LNCaP clone FGC (cell line): ENCODE data around the gene PTPRR.

Source experiments
- DNase-seq: peaks from one replicate; pipeline ENCODE4 v3.0.0-alpha.2; 2011; ENCODE audit warnings: low read depth
- H3K4me3 ChIP-seq: 2 replicates; pipeline ENCODE4 v1.5.1; 2011; ENCODE audit warnings: mild to moderate bottlenecking, low read depth, low read length, control low read depth
- CTCF ChIP-seq: IDR thresholded peaks from 2 replicates; pipeline ENCODE4 v1.5.1; 2012; ENCODE audit warnings: mild to moderate bottlenecking; ENCODE audit not compliant: control insufficient read depth, insufficient read depth; ENCODE audit errors: extremely low read depth

Gene PTPRR

GRCh38 chr12:70671698-70672097, 248.8 kb downstream of the PTPRR start:
- no peak for DNase-seq
- no peak for TF ChIP-seq CTCF
- no peak overlapping the region for H3K4me3 ChIP-seq

- no peak for TF ChIP-seq CTCF
- no peak for DNase-seq
- H3K4me3 ChIP-seq, result no peak overlapping the region
These were observed 249.6 kb downstream of the PTPRR start for GRCh38 chr12:70670948-70671347.

GRCh38 chr12:70667253-70667652, 253.3 kb downstream of the PTPRR start:
- DNase-seq, result no peak

GRCh38 chr12:70666364-70666763, 254.2 kb downstream of the PTPRR start:
- no peak for TF ChIP-seq CTCF
- no peak for DNase-seq
- H3K4me3 ChIP-seq, result no peak overlapping the region

More at GRCh38 chr12:70667253-70667652, 253.3 kb downstream of the PTPRR start:
- TF ChIP-seq CTCF, result no peak
- H3K4me3 ChIP-seq, result no peak overlapping the region

- no peak for DNase-seq
- TF ChIP-seq CTCF, result no peak
These were observed 256.1 kb downstream of the PTPRR start for GRCh38 chr12:70664465-70664881.

GRCh38 chr12:70663838-70664237, 256.7 kb downstream of the PTPRR start:
- no peak overlapping the region for H3K4me3 ChIP-seq
- DNase-seq, result no peak

More at GRCh38 chr12:70664465-70664881, 256.1 kb downstream of the PTPRR start:
- no peak overlapping the region for H3K4me3 ChIP-seq

More at GRCh38 chr12:70663838-70664237, 256.7 kb downstream of the PTPRR start:
- no peak for TF ChIP-seq CTCF
